ENCODE measurements around the gene DLEU7.

- TF ChIP-seq POLR2AphosphoS5 (IDR thresholded peaks at IDR 0.05; ENCODE audit: low read depth, low read length) = no peak
- TF ChIP-seq POLR2A (IDR thresholded peaks at IDR 0.05; ENCODE audit: low read depth, low read length) = no peak
- TF ChIP-seq TAF1 (IDR thresholded peaks at IDR 0.05; ENCODE audit: low read depth, low read length) = no peak
- no peak for TF ChIP-seq SPI1 (IDR thresholded peaks at IDR 0.05; ENCODE audit: low read depth, low read length)
- no peak for TF ChIP-seq POU2F2 (IDR thresholded peaks at IDR 0.05; ENCODE audit: low read depth, low read length)
Observed at GRCh38 chr13:50787316-50788195, 55.9 kb downstream of the DLEU7 start.
